GM18526 (cell line): ENCODE data around the gene NGFR.

Experiments
- POLR2A ChIP-seq: IDR thresholded peaks from 3 replicates; pipeline ENCODE4 v1.6.1; 2011; ENCODE audit not compliant: insufficient read length; ENCODE audit errors: extremely low read depth

The NGFR gene

DNA sequence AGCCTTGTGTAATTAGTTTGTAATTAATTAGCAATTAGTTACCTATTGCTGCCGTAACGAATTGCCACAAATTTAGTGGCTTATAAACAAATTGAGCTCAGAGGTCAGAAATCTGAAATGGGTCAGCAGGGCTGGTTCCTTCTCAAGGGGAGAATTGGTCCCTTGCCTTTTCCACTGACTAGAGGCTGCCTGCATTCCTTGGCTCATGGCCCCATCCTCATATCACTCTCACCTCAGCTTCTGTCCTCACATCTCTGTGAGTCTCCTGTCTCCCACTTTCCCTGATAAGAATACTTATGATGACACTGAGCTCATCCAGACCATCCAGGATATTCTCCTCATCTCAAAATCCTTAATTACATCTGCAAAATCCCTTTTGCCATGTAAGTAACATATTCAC lies 31.0 kb upstream of the NGFR start:
- no peak for TF ChIP-seq POLR2A

DNA sequence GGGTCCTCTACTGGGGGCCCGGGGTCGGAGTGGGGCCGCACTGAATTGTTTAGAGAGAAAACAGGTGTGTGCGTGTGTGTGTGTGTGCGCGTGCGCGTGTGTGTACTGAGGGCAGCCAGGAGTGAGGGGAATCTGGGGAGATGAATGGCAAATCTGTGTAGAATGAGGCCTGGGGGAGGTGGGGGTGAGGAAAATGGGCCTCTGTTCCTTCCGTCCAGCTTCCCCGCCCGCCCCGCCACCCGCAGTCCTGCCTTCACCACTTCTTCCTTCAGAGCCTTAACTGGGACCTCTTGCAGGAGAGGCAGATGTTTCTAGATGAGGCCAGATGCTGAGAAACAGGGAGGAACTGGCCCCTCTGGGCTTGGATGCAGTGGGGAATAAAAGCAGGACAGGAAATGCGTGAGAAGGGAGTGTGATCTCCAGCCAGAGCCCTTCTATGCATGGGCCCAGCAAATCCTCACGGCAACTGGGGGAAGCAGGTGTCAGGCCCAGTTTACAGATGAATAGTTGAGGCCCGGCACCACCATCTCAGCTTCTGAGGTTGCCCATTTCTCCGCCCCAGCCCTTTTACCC lies 29.7 kb upstream of the NGFR start:
- no peak for TF ChIP-seq POLR2A

DNA sequence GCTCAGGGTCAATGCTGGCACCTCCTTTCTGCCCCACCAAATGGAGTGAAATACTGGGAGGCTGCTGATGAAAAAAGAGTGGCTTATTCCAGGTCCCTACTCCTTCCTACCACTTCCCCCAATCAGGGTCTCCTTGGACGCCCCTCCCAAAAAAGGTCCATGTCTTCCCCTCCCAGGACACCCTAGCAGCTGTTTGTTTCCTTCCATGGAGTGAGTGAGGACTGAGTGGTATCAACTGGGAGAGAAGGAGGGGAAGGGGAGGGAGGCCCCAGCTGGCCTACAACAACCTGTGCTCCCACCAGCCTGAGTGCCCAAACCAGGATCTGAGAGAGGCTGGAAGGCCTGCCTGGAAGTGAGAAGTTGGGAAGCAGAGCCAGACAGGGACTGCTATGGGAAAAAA lies 28.7 kb upstream of the NGFR start:
- no peak for TF ChIP-seq POLR2A

DNA sequence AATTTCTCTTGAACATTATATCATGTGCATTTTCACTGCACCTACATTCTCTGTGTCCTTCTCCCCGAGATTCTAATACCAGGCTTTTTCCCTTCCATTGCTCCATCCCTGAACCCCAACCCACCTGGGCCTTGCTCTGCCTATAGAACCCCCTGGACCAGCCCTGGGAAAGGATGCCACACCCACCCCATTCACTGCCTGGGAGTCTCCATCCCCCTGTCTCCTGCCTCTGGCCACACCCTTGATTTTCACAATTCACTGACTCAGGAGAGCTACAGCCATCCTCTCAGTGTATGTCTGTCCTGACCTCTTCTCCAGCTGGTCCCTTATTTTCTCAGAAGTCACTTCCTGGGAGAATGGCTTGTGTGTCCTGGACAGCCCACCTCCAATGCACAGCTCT lies 27.9 kb upstream of the NGFR start:
- TF ChIP-seq POLR2A: no peak

DNA sequence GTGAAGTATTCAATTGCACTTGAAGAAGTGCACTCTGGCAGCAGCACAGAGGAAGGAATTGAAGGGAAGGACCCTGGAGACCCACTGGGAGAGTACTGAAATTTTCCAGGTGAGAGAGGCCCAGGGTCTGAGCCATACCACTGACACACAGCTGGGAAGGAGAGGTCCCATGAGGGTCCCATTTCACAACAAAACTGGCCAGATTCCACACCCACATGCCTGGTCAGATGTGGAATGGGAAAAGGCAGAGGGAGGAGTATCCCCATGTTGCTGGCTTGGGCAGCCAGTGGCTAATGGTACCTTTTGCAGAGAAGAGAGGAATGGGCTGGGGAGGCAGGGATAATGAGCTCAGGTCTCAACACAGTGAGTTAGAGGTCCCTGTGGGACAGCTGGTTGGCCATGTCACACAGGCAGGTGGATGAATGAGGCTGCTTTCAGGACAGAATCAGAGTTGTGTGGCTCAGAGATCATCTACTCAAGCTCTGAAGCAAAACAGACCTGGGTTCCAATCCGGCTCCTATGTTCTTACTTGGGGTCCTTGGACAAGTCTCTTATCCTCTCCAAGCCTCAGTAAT lies 26.2 kb upstream of the NGFR start:
- TF ChIP-seq POLR2A: no peak

DNA sequence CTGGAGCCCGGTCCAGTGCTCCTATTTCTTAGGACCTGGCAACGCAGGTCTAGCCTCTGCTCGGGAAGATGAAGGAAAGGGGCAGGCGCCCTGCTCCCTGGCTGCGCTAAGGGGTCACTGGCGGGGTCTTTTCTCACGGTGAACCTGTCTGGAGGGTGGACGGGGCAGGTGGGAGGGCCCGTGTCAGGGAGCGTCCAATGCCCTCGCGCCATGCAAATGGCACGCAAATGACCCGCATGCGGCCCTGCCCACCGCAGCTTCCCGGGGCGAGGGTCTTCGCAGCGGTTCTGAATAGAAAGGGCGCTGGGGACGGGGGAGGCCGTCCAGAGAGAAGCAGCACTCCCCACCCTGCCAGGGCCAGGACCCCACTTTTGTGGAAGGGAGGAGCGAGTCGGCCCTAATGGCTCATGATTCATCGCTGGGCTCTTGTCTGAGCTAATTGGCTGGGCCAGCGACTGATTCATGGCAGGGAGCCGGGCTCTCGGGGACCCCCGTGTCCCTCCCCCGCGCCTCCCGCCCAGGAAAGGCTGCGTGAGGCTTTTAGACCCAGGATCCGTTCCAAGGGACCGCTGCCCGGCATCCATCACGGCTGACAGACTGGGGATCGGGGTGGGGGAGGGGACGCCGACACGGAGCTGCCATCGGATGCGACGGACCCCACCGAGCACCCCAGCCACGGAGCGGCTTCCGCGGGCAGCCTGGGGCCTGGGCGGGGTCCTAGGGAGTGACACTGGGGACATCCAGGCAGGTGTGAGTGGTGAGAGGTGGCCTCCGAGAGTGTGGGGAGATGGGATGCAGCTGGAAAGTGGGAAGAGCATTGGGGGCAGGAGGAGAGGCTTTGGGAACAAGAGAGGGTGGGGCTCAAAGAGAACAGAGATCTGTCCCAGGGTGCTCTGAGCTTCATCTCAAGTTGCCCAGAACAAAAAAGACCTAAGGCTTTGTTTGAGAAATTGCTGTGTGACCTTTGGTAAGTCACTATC lies 25.0 kb upstream of the NGFR start:
- no peak for TF ChIP-seq POLR2A

DNA sequence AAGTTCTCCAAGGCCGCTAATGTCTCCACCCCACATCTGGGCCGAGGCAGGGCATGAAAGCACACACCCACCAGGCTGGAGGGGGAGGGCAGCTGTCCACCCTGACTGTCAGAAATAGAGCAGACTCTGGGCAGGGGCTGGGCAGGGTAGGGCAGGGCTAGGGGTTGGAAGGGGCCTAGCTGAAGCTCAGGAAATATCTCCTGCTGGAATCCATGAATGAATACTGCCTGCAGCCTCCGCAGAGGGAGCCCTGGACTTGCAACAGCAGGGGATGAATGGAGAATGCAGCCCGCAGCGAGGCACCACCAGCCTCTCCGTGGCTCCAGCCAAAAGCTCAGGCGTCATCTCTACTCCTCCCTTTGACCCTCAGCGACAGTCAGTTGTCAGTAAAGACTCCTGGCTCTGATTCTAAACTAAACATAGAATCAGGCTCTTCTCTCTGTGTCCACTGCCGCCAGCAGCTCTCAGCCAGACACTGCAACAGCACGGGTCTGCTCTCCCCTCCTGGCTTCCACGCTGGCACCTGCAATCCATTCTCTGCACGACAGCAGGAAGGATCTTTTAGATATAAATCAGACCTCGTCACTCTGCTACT lies 23.9 kb upstream of the NGFR start:
- TF ChIP-seq POLR2A: no peak

DNA sequence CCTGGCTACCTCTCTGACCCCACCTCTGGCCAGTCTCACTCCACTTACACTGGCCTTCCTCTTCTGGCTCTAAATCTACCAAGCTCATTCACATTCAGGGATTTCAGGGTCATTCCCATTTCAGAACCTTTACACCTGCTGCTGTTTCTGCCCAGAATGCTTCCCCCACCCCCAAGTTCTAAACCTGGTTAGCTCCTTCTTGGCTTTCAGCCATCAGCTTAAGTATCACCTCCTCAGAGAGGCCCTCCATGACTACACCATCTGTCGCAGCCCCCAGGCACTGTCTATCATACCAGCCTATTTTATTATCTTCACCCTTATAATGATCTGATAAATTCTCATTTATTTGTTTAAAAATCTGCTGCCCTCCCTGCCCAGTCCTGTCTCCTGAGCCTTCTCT lies 23.3 kb upstream of the NGFR start:
- TF ChIP-seq POLR2A: no peak

DNA sequence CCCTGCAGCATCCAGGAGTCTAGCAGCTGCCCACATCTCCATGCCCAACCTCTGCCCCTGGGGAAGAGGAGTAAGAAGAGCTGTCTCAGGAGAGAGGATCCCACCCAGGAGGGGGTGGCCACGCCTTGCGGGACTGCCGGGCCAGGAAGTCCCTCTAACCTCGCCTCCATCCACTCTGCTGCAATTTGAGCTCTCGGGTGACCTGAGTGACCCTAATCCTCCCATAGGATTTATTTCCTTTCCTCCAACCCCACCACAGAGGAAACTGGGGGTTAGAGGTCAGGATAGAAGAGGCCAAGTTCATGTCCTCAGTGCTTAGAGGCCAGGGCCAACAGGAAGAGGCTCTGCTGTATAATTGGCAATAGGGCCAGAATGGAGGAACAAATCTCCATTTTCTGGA lies 22.6 kb upstream of the NGFR start:
- TF ChIP-seq POLR2A: no peak

DNA sequence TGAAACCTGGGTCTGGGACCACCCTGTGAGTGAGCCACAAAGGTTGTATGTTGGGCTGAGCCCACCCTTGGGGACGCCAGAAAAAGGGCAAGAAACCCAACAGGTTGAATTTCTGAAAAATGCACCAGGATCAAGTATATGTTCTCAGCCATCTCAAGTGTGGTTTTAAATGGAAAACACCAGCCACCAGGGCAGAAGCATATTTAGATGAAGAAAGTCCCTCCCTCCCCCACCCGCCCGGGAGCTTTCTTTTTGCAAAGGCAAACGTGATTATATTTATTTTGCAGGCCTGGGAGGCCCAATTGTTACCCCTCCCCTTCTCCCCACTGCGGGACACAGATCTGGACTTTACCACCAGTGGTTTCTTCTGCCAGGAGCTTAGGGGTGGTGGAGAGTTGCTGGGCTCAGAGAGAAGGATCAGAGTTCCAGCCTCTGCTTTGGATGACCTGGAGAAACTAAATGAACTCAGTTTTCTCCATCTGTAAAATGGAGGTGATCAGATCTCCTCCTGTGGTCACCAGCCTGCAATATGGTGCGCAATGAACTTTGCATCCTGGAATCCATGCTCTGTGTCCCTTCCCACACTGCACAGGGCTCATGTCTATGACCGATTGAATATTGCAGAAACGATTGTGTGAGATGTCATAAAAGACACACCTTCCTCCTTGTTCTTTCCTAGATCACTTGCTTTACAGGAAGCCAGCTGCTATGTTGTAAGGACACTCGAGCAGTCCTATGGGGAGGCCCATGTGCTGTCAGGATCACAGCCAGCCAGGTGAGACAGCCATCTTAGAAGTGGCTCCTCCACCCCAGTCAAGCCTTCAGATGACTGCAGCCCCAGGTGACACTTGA lies 21.0 kb upstream of the NGFR start:
- TF ChIP-seq POLR2A: no peak

DNA sequence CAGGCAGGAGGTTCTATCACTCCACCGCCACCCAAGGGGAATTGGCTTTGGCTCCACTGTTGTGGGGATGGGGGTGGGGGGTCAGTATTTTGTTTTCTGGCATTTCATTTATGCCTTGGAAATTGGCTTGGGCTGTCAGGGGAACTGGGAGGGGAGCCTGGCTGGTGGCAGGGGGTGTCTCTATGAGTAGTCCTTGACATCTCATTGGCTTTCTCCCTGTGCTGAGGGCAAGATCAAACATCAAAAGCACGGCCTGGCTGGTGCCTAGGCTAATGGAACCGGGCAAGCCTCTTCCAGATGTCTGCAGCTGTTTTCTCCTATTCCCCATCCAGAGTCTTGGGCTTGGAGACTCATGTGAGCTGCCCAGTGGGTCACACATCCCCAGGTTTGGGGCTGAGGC lies 17.4 kb upstream of the NGFR start:
- no peak for TF ChIP-seq POLR2A

DNA sequence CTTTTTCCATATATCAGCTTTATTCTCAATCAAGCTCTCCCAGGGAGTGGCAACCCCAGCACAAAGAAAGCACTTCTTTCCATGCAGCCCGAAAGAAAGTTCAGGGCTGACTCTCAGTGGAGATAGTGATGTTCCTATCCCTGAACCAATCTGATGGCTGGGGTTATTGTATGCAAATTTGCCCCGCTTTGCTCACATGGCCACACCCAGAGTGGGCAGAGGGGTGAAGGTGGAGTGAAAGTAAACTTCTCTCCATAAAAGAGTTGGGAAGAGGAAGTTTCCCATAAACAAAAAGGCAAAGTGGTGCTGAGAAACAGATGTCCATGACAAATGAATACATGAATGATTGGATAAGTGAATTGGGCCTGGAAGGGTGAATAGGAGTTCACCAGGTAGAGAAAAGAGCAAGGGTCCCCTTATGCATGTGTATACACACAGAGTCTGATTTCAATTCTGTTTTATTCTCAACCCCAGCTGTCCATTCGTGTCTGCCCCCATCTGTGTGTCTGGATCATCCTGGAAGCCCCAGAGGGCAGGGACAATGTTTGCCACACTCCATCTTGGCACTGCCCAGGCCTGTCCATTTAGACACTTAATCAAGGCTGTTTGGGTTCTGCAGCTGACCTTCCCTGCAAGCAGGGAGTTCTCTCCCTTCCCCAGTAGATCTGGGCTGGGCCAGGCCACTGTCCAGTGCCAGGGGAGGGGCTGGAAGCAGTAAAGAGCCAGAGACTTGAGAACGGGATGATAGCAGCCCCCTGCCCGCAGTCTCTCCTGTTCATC lies 14.1 kb upstream of the NGFR start:
- no peak for TF ChIP-seq POLR2A

DNA sequence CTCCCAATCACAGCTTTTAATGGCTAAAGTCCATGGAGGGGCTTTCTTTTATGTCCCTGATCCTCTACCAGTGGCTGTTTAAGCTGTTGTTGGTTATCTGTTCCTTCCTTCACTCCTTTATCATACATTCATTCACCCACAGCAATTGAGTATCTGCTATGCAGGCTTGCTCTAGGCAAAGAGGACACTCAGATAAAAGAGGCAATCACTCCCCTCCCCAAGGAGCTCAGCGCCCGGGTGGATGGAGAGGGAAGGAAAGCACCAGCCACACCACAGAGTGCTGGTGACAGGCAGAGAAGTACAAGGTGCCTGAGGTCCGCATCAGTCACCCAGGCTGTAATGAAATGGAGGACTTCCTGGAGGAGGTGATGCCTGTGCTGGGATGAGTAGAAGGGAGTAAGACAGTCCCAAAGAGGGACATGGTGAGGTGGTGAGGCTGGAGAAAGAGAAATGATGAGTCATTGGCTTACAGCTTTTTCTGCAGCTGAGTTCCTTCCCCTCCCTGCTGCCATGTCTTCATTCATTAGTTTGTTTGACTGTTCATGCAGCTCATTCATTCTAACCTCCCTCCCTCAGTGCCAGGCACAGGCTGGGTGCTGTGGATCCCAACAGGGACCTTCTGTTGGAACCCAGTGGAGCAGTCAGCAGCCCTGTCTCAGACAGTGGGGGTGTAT lies 12.8 kb upstream of the NGFR start:
- TF ChIP-seq POLR2A: no peak
